Hematopoietic multipotent progenitor cell treated with erythropoietin and hydrocortisone succinate and interleukin-3 and kit ligand, for 4 days (in vitro differentiated cells): ENCODE data around the gene ME3.

ENCODE experiments used
- DNase-seq: peaks from one replicate; pipeline ENCODE4 v3.0.0-alpha.2; 2015

The ME3 gene

DNA sequence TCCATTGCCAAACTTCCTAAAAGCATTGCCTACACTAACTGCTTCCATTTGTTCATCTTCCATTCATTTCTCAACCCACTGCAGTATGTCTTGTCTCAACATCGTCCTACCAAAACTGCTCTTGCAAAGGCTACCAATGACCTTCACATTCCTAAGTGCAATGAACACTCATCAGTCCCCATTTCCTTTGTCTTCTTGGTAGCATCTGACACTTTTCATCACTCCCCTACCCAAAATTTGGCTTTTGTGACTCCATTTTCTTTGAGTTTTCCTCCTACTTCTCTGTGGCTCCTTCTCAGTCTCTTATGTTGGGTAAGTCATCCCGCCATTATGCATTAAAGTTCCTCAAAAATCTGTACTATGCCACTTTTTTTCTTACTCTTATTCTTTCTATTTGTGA is 162.3 kb downstream of the ME3 start:
- no peak for DNase-seq

- no peak for DNase-seq
These were observed 162.8 kb downstream of the ME3 start for GRCh38 chr11:86509588-86509974.

GRCh38 chr11:86508604-86509587 is 163.5 kb downstream of the ME3 start:
- no peak for DNase-seq

GRCh38 chr11:86507249-86507845 is 165.1 kb downstream of the ME3 start:
- DNase-seq = no peak

- DNase-seq = no peak
These were observed 166.2 kb downstream of the ME3 start for GRCh38 chr11:86506235-86506634.

DNA sequence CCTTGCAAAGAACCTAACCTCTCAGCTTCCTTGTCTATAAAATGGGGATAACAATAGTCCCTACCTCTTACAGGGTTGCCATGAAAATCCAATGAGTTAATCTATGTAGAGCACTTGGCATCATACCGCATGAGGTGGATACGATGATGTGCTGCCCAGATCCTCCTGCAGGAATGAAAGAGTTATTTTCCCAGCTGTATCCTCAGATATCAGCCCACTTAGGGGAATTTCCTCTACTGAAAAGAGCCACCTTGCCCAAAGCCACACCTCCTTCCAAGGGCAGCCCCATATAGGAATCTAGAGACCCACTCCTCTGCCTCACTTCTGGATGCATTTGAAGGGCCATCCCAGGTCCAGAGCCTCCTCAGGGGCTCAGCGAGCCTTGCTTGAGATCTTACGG is 169.3 kb downstream of the ME3 start:
- no peak for DNase-seq

GRCh38 chr11:86502137-86502642 is 170.2 kb downstream of the ME3 start:
- no peak for DNase-seq

GRCh38 chr11:86500500-86501140 is 171.8 kb downstream of the ME3 start:
- DNase-seq = peak; percentile 68

DNA sequence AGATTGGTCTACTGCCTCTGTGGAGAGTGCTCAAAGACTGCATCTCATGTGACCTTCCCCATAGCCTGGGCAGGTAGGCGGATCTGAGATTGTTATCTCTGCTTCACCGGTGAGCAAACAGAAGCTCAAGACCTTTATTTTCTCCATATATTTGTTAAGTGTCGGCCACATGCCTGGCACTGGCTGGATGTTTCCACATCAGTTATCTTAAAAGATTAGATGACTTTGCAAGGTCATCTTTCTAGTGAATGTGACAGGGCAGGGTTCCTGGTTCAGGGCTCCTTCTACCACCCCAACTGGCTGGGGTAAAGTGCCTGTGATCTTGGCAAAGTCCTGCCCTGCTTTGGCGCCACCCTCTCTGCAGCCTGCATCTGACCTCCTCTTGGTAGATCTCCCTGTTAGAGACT is 172.7 kb downstream of the ME3 start:
- DNase-seq = no peak

- no peak for DNase-seq
These were observed 174.6 kb downstream of the ME3 start for GRCh38 chr11:86497836-86498235.

- DNase-seq = no peak
These were observed 175.1 kb downstream of the ME3 start for GRCh38 chr11:86497310-86497709.

DNA sequence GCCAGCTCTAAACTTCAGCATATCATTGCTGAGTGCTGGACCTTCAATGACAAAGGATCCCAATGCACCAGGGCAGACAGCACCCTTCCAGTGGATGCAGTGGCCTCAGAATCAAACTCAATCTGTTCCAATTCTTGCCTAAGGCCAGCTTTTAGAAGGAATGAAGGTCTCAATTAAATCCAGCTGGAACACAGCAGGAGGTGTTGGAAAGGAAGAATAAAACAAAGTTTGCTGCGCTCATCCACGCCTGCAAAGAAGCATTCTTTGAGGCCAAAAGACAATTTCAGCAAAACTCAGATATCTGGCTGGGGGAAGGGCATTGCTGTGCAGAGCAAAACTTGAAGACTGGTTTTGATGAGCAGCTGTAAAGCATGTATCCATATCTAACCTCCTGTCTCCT is 177.1 kb downstream of the ME3 start:
- DNase-seq = no peak

- DNase-seq = no peak
These were observed 179.9 kb downstream of the ME3 start for GRCh38 chr11:86492370-86493010.

DNA sequence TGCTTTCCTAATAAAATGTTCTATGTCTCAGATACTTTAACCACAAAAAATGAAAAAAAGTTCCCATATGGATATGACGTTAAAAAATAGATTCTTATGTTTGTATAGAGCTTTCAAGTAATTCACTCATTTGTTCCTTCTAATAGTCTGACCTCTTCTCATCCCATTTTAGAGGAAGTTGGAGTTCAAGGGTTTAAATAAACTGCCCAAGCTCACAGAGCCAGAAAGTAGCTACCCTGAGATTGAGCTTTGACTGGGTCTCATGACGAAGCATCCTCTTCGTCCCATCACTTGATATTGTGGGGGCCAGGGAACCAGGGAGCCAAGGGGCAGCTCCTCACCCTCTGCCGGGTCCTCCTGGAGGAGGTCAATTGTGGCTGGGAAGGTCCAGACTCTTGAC is 181.4 kb downstream of the ME3 start:
- DNase-seq = no peak

DNA sequence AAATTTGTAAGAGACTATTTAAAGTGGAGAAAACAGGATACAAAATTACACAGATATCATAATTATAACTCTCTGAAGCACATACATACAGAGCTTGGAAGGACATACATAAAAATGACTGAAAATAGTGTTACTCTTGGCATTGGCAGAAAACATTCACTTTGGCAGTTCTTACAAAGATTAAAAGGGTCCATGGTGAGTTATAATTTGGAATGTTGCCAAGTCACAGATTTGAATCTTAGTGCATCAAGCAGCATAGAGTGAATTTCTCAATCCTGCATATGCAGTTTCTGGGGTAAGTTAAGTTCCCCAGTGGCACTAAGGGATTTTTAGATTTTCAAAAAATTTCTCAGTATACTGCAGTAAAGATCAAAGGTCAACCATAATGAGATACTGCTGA is 181.8 kb downstream of the ME3 start:
- no peak for DNase-seq

DNA sequence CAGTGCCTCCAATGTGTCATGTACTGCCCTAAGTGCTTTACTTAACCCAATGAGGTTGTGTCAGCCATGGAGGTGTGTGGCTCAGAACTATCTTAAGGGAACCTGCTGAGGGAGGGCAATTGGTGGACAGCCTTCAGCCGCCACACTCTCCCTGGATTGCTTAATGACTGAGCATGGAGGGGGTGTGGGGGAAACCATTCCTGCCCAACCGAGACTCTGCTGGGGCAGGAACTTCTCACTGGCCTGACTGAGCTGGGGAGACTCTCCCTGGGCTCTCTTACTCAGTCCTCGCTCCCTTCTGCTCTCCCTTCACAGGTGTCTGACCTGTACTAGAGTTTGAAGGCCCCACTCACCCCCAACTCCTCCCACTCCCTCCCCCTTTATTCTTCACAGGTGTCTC is 183.0 kb downstream of the ME3 start:
- DNase-seq = no peak

GRCh38 chr11:86488553-86488952 is 183.9 kb downstream of the ME3 start:
- no peak for DNase-seq

- no peak for DNase-seq
These were observed 184.7 kb downstream of the ME3 start for GRCh38 chr11:86487671-86488070.

GRCh38 chr11:86486261-86487030 is 186.0 kb downstream of the ME3 start:
- peak; percentile 84 for DNase-seq

- no peak for DNase-seq
These were observed 187.6 kb downstream of the ME3 start for GRCh38 chr11:86484795-86485166.

- DNase-seq = no peak
These were observed 188.2 kb downstream of the ME3 start for GRCh38 chr11:86483940-86484794.

- no peak for DNase-seq
These were observed 188.8 kb downstream of the ME3 start for GRCh38 chr11:86483610-86483939.
